Measurements from ENCODE around the gene CHTF8. TPM values are rescaled to one million over a fixed set of nuclear protein-coding genes. Genes with fewer than 3 reads are reported as not detected.

The CHTF8 gene
- polyA plus RNA-seq, 1 of the 3 experiments (the other 2 are of a cell fraction) = 83.0 TPM

DNA sequence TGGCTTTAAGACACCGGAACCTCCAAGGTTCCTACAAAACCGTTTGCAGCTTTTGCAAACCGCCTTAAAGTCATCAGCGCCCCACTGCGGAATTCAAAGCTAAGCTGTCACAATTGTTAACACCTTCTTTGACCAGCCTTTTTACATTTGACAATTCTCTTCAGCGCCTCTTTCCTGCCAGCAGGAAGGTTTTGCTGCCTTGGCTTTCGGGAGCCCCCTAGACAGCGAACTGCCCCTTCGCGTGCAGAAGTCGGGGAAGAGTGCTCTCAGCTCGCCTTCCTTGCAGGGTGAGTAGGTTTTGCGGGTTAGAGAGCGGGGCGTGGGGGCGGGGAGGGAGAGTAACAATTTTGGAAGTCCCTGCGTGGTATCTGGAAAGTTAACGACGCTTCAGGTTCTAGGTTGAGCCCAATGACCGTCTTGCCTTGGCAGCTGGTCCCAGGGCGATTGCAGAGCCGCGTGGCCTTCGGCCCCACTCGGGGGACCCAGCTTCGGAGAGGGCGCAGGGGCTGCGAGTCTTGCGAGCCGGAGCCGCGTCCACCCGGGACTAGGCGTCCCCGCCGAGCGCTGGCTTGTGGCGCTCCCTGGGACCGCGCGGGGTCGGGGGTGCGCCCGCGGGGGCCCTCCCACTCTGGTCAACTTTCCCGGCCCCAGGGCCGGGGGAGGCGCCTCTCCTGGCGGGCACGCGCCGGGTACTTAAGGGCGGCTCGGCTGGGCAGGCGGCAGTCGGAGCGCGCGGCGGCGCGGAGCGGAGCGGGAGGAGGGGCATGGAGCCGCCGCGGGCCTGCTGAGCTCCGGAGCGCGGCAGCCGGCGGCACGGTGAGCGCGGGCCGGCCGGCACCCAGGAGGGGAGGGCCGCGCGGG, 26.7 kb downstream of the CHTF8 start, which contains the start of gene HAS3:
TSS of gene HAS3 (plus strand) at position 153 of the 861 bp plus-strand sequence. CDS start 3,743 bp downstream, outside the sequence.
- CTCF ChIA-PET = interaction anchor here (0.9 to 2.2 kb wide), 13 partner anchors 8 to 577 kb away, joined by 3 to 18 read pairs (median 5); no protein-coding TSS in a partner anchor
- DNase-seq = peak; percentile 90

More for the DNA sequence above, 26.7 kb downstream of the CHTF8 start, which contains the start of gene HAS3:
- peak within 1 kb of the TSS; percentile 97 for H3K4me2 ChIP-seq
- WGBS (ENCODE audit: low lambda C conversion rate) = 16% methylated on average over 43 of the region's 80 CpGs
- no peaks in the 10 kb centered on the region for H3K9me3 ChIP-seq
- H3K27me3 ChIP-seq (ENCODE audit: insufficient read depth) = no peaks in the 10 kb centered on the region
- no peak for TF ChIP-seq FOSL2 (IDR thresholded peaks at IDR 0.05; ENCODE audit: borderline replicate concordance, low read depth)
- TF ChIP-seq SMC3 (IDR thresholded peaks at IDR 0.05; ENCODE audit: low read depth, low read length) = peak; percentile 23; the same call in 1 of the 2 replicates
- TF ChIP-seq SIN3A (IDR thresholded peaks at IDR 0.05; ENCODE audit: borderline replicate concordance, low read depth, low read length) = no peak
- peak; percentile 62 for TF ChIP-seq RAD21 (IDR thresholded peaks at IDR 0.05; ENCODE audit: low read length)
- peak; percentile 61; the same call in 1 of the 2 replicates for TF ChIP-seq TAF1 (IDR thresholded peaks at IDR 0.05; ENCODE audit: borderline replicate concordance, low read depth, low read length)
- TF ChIP-seq, protein P1, sequence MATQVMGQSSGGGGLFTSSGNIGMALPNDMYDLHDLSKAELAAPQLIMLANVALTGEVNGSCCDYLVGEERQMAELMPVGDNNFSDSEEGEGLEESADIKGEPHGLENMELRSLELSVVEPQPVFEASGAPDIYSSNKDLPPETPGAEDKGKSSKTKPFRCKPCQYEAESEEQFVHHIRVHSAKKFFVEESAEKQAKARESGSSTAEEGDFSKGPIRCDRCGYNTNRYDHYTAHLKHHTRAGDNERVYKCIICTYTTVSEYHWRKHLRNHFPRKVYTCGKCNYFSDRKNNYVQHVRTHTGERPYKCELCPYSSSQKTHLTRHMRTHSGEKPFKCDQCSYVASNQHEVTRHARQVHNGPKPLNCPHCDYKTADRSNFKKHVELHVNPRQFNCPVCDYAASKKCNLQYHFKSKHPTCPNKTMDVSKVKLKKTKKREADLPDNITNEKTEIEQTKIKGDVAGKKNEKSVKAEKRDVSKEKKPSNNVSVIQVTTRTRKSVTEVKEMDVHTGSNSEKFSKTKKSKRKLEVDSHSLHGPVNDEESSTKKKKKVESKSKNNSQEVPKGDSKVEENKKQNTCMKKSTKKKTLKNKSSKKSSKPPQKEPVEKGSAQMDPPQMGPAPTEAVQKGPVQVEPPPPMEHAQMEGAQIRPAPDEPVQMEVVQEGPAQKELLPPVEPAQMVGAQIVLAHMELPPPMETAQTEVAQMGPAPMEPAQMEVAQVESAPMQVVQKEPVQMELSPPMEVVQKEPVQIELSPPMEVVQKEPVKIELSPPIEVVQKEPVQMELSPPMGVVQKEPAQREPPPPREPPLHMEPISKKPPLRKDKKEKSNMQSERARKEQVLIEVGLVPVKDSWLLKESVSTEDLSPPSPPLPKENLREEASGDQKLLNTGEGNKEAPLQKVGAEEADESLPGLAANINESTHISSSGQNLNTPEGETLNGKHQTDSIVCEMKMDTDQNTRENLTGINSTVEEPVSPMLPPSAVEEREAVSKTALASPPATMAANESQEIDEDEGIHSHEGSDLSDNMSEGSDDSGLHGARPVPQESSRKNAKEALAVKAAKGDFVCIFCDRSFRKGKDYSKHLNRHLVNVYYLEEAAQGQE (IDR thresholded peaks at IDR 0.05; ENCODE audit: low read depth, low read length) = 0 out of 2 replicates have a peak, but pooled peaks have one; percentile 13
- TF ChIP-seq, protein P2, sequence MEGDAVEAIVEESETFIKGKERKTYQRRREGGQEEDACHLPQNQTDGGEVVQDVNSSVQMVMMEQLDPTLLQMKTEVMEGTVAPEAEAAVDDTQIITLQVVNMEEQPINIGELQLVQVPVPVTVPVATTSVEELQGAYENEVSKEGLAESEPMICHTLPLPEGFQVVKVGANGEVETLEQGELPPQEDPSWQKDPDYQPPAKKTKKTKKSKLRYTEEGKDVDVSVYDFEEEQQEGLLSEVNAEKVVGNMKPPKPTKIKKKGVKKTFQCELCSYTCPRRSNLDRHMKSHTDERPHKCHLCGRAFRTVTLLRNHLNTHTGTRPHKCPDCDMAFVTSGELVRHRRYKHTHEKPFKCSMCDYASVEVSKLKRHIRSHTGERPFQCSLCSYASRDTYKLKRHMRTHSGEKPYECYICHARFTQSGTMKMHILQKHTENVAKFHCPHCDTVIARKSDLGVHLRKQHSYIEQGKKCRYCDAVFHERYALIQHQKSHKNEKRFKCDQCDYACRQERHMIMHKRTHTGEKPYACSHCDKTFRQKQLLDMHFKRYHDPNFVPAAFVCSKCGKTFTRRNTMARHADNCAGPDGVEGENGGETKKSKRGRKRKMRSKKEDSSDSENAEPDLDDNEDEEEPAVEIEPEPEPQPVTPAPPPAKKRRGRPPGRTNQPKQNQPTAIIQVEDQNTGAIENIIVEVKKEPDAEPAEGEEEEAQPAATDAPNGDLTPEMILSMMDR (IDR thresholded peaks at IDR 0.05) = no peak
- TF ChIP-seq POLR2AphosphoS5 (IDR thresholded peaks at IDR 0.05; ENCODE audit: low read depth, low read length) = peak; percentile 83
- peak within 1 kb of the TSS; percentile 60 for H3K9ac ChIP-seq
- H4K20me1 ChIP-seq (ENCODE audit: insufficient read depth) = no peaks in the 10 kb centered on the region
- peak within 1 kb of the TSS; percentile 88; the same call in 1 of the 2 replicates for H2AFZ ChIP-seq (ENCODE audit: low read depth)
- H3K4me1 ChIP-seq (ENCODE audit: control insufficient read depth in 1 of 2, insufficient read depth in 2 of 2, low read depth in 1 of 2, low read length in 1 of 2) = peaks cover 8 to 18% of the 10 kb centered on the region in 2 experiments; a peak in 3 of 4 replicates
- peaks cover 2 to 6% of the 10 kb centered on the region in 2 experiments for H3K36me3 ChIP-seq (replicated peaks in 1 of 2; ENCODE audit: control insufficient read depth in 1 of 2, insufficient read depth in 2 of 2, low read length in 1 of 2)
- no peaks in the 10 kb centered on the region for H3K79me2 ChIP-seq (ENCODE audit: insufficient read depth)
- H3K9me2 ChIP-seq = no peaks in the 10 kb centered on the region
- H3K27ac ChIP-seq (ENCODE audit: low read depth in 2 of 2, low read length in 1 of 2) = no peak within 1 kb of the TSS
- POLR2A ChIA-PET = interaction anchor here (0.6 kb wide), 1 partner anchor 262 kb away, joined by 3 read pairs; no protein-coding TSS in a partner anchor
- peaks cover 3% of the 10 kb centered on the region for H3F3A ChIP-seq (replicated peaks; ENCODE audit: insufficient read depth)
- peak within 1 kb of the TSS; percentile 67 to 76 for H3K4me3 ChIP-seq (ENCODE audit: low read depth in 2 of 2, low read length in 1 of 2)

Measured in SK-N-SH (cell line).